ENCODE measurements around the gene TRPM3.

GRCh38 chr9:71168418-71168817 is 47.0 kb upstream of the TRPM3 start:
- TF ChIP-seq POLR2A (IDR thresholded peaks at IDR 0.05), result no peak
- no peak for TF ChIP-seq CTCF (IDR thresholded peaks at IDR 0.05 in 8 of 11, conservative IDR thresholded peaks at IDR 0.05 in 3 of 11)
- TF ChIP-seq POLR2AphosphoS5 (IDR thresholded peaks at IDR 0.05), result no peak

Data from spleen (tissue), 7 donors.